WERI-Rb-1 (cell line): Measurements from ENCODE around the gene LRIT2.

Experiments
- DNase-seq: peaks from one replicate; pipeline ENCODE4 v3.0.0-alpha.2; 2020
- H3K27ac ChIP-seq: fragments of 250-450 bp; sonication (Bioruptor Pico); 2 replicates; pipeline ENCODE4 v1.5.1; 2020; ENCODE audit warnings: mild to moderate bottlenecking, moderate library complexity
- H3K27me3 ChIP-seq: fragments of 250-450 bp; sonication (Bioruptor Pico); 2 replicates; pipeline ENCODE4 v1.5.1; 2021; ENCODE audit warnings: mild to moderate bottlenecking, low read depth, moderate library complexity; ENCODE audit not compliant: insufficient read depth, severe bottlenecking
- H3K36me3 ChIP-seq: fragments of 250-450 bp; sonication (Bioruptor Pico); 2 replicates; pipeline ENCODE4 v1.5.1; 2020; ENCODE audit warnings: mild to moderate bottlenecking, moderate library complexity
- H3K4me3 ChIP-seq: 2 replicates; pipeline ENCODE4 v1.5.1; 2011; ENCODE audit warnings: low read depth, mild to moderate bottlenecking, control low read depth, low read length
- H3K9me3 ChIP-seq: fragments of 250-450 bp; sonication (Bioruptor Pico); 2 replicates; pipeline ENCODE4 v1.5.1; 2021; ENCODE audit warnings: mild to moderate bottlenecking, moderate library complexity; ENCODE audit not compliant: severe bottlenecking
- CTCF ChIP-seq: IDR thresholded peaks from 2 replicates; pipeline ENCODE4 v1.5.1; 2011; ENCODE audit warnings: low read depth, mild to moderate bottlenecking, control low read depth, inconsistent platforms, low read length

Gene LRIT2

GRCh38 chr10:84204122-84204521 is 21.2 kb downstream of the LRIT2 start:
- TF ChIP-seq CTCF = peak; percentile 96
- peak; percentile 61 for DNase-seq
- Histone ChIP-seq H3K27me3 (no peaks in the 10 kb centered on the region), H3K27ac (no peak overlapping the region), H3K9me3 (no peaks in the 10 kb centered on the region), H3K4me3 (no peak overlapping the region), H3K36me3 (peaks cover 96% of the 10 kb centered on the region)

- no peaks in the 10 kb centered on the region for H3K9me3 ChIP-seq
- no peak for DNase-seq
- peaks cover 93% of the 10 kb centered on the region for H3K36me3 ChIP-seq
- H3K4me3 ChIP-seq = no peak overlapping the region
- TF ChIP-seq CTCF = 0 out of 2 replicates have a peak, but pooled peaks have one; percentile 11
- no peak overlapping the region for H3K27ac ChIP-seq
- H3K27me3 ChIP-seq = no peaks in the 10 kb centered on the region
Measured at GRCh38 chr10:84202349-84202748, 23.0 kb downstream of the LRIT2 start.

GRCh38 chr10:84201682-84202081 is 23.7 kb downstream of the LRIT2 start:
- H3K27ac ChIP-seq = no peak overlapping the region
- no peak for TF ChIP-seq CTCF
- H3K27me3 ChIP-seq = no peaks in the 10 kb centered on the region
- H3K4me3 ChIP-seq = no peak overlapping the region
- no peaks in the 10 kb centered on the region for H3K9me3 ChIP-seq
- peaks cover 93% of the 10 kb centered on the region for H3K36me3 ChIP-seq
- no peak for DNase-seq

GRCh38 chr10:84201244-84201606 is 24.1 kb downstream of the LRIT2 start:
- Histone ChIP-seq H3K36me3 (peaks cover 93% of the 10 kb centered on the region), H3K27me3 (no peaks in the 10 kb centered on the region), H3K9me3 (no peaks in the 10 kb centered on the region), H3K4me3 (no peak overlapping the region), H3K27ac (no peak overlapping the region)
- peak; percentile 30 for DNase-seq
- TF ChIP-seq CTCF = peak; percentile 32

GRCh38 chr10:84200537-84201243 is 24.7 kb downstream of the LRIT2 start:
- Histone ChIP-seq H3K4me3 (no peak overlapping the region), H3K36me3 (peaks cover 89% of the 10 kb centered on the region), H3K27ac (no peak overlapping the region), H3K9me3 (no peaks in the 10 kb centered on the region), H3K27me3 (no peaks in the 10 kb centered on the region)
- TF ChIP-seq CTCF = no peak
- no peak for DNase-seq
